Hepatocyte (in vitro differentiated cells): ENCODE data around the gene ST6GAL1. TPM values are rescaled to one million over a fixed set of nuclear protein-coding genes. Genes with fewer than 3 reads are reported as not detected.

Source experiments
- DNase-seq: peaks from one replicate; pipeline ENCODE4 v3.0.0-alpha.2; 2016; ENCODE audit warnings: low spot score
- H2AFZ ChIP-seq: fragments of 200-600 bp; sonication (generic); 2 replicates; pipeline ENCODE4 v1.6.0; 2016; ENCODE audit warnings: antibody characterized with exemption, mild to moderate bottlenecking
- H3K27ac ChIP-seq: fragments of 200-600 bp; sonication (generic); 2 replicates; pipeline ENCODE4 v1.5.1; 2016; ENCODE audit warnings: mild to moderate bottlenecking
- H3K27me3 ChIP-seq: fragments of 200-600 bp; sonication (generic); 2 replicates; pipeline ENCODE4 v1.6.1; 2016
- H3K36me3 ChIP-seq: fragments of 200-600 bp; sonication (generic); replicated peaks from 2 replicates; pipeline ENCODE4 v1.5.1; 2016; ENCODE audit warnings: low read depth; ENCODE audit not compliant: insufficient read depth
- H3K4me1 ChIP-seq: fragments of 200-600 bp; sonication (generic); 2 replicates; pipeline ENCODE4 v1.5.1; 2016; ENCODE audit warnings: mild to moderate bottlenecking, moderate library complexity; ENCODE audit not compliant: insufficient read depth
- H3K4me2 ChIP-seq: fragments of 200-600 bp; sonication (generic); 2 replicates; pipeline ENCODE4 v1.6.0; 2016
- H3K4me3 ChIP-seq: fragments of 200-600 bp; sonication (generic); 2 replicates; pipeline ENCODE4 v1.5.1; 2016; ENCODE audit warnings: mild to moderate bottlenecking
- H3K79me2 ChIP-seq: fragments of 200-600 bp; sonication (generic); 2 replicates; pipeline ENCODE4 v1.6.0; 2017; ENCODE audit warnings: mild to moderate bottlenecking
- H3K9me2 ChIP-seq: fragments of 200-600 bp; sonication (generic); replicated peaks from 2 replicates; pipeline ENCODE4 v1.6.0; 2017; ENCODE audit warnings: mild to moderate bottlenecking; ENCODE audit not compliant: insufficient read depth
- H3K9me3 ChIP-seq: fragments of 200-600 bp; sonication (generic); 2 replicates; pipeline ENCODE4 v1.5.1; 2016; ENCODE audit warnings: low read depth, mild to moderate bottlenecking
- H4K20me1 ChIP-seq: fragments of 200-600 bp; sonication (generic); 2 replicates; pipeline ENCODE4 v1.6.0; 2016; ENCODE audit warnings: mild to moderate bottlenecking; ENCODE audit not compliant: insufficient read depth, poor library complexity, severe bottlenecking
- CTCF ChIP-seq: fragments of 200-600 bp; sonication (generic); IDR thresholded peaks from 2 replicates; pipeline ENCODE4 v1.5.1; 2016; ENCODE audit warnings: antibody characterized with exemption, mild to moderate bottlenecking; ENCODE audit not compliant: poor library complexity
- EZH2 ChIP-seq: fragments of 200-600 bp; sonication (generic); IDR thresholded peaks from 2 replicates; pipeline ENCODE4 v1.6.1; 2016; ENCODE audit warnings: antibody characterized with exemption, mild to moderate bottlenecking, borderline replicate concordance
- EZH2phosphoT487 ChIP-seq: fragments of 200-600 bp; sonication (generic); IDR thresholded peaks from one replicate; pipeline ENCODE4 v1.6.1; 2018; ENCODE audit warnings: antibody characterized with exemption, mild to moderate bottlenecking, low read depth, moderate library complexity; ENCODE audit not compliant: unreplicated experiment, severe bottlenecking
- WGBS: methylation state at CpG from one replicate; pipeline ENCODE4 v1.1.6; 2016; ENCODE audit warnings: low lambda C conversion rate; ENCODE audit errors: missing lambda C conversion rate; 5-methylcytosine and 5-hydroxymethylcytosine counted together
- polyA plus RNA-seq: library from polyadenylated mRNA; unstranded; fragments of >200 nt; fragmentation: Nextera tagmentation; extraction: Ambion mirVana; gene quantifications from 2 replicates; pipeline ENCODE4 v1.2.1, GENCODE V29; 2016
- total RNA-seq: library from RNA; depleted of rRNA; stranded (reverse); fragments of >200 nt; gene quantifications from 2 replicates; pipeline ENCODE4 v1.2.3, GENCODE V29; 2014

The ST6GAL1 gene
- total and polyA plus RNA-seq, 2 experiments from 2014 or later: 57.5 to 109 TPM

DNA sequence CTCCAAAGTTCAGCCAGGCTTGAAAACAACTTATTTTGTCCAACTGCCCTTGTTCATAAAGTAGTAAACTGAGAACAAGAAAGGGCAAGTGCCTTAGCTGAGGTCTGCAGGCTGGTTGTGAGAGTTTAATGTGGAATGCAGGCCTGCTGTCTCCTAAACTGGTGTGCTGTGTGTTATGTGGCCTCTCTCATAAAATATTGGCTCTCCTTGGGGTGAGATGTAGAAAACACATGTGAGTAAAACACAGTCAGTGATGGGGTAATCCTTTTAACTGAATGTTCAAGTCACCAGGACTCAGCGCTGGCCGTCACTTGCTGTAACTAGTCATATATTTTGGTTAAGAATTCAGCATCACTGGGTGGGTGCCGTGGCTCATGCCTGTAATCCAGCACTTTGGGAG, 7.1 kb upstream of the ST6GAL1 start:
- TF ChIP-seq EZH2 (no peak), CTCF (no peak), EZH2phosphoT487 (no peak)
- no peak for DNase-seq
- H3K4me1 ChIP-seq: no peaks in the 10 kb centered on the region
- H2AFZ ChIP-seq: no peak overlapping the region
- WGBS: 88% methylated on average over 3 of the region's 3 CpGs
- no peaks in the 10 kb centered on the region for H4K20me1 ChIP-seq
- no peaks in the 10 kb centered on the region for H3K27me3 ChIP-seq
- H3K79me2 ChIP-seq: no peaks in the 10 kb centered on the region
- H3K9me2 ChIP-seq: no peaks in the 10 kb centered on the region
- no peaks in the 10 kb centered on the region for H3K9me3 ChIP-seq
- no peak overlapping the region for H3K4me3 ChIP-seq
- H3K4me2 ChIP-seq: no peak overlapping the region
- no peaks in the 10 kb centered on the region for H3K36me3 ChIP-seq
- H3K27ac ChIP-seq: no peak overlapping the region

- H3K4me2 ChIP-seq: no peak overlapping the region
- 88% methylated on average over 1 of the region's 1 CpG for WGBS
- H4K20me1 ChIP-seq: no peaks in the 10 kb centered on the region
- no peaks in the 10 kb centered on the region for H3K9me2 ChIP-seq
- no peak overlapping the region for H2AFZ ChIP-seq
- no peaks in the 10 kb centered on the region for H3K36me3 ChIP-seq
- H3K27ac ChIP-seq: no peak overlapping the region
- DNase-seq: no peak
- TF ChIP-seq EZH2phosphoT487: no peak
- no peak for TF ChIP-seq EZH2
- no peak for TF ChIP-seq CTCF
- no peaks in the 10 kb centered on the region for H3K4me1 ChIP-seq
- no peaks in the 10 kb centered on the region for H3K9me3 ChIP-seq
- H3K4me3 ChIP-seq: no peak overlapping the region
- no peaks in the 10 kb centered on the region for H3K79me2 ChIP-seq
- peaks cover 4% of the 10 kb centered on the region for H3K27me3 ChIP-seq
Observed at GRCh38 chr3:186925826-186926225, 4.5 kb upstream of the ST6GAL1 start.

DNA sequence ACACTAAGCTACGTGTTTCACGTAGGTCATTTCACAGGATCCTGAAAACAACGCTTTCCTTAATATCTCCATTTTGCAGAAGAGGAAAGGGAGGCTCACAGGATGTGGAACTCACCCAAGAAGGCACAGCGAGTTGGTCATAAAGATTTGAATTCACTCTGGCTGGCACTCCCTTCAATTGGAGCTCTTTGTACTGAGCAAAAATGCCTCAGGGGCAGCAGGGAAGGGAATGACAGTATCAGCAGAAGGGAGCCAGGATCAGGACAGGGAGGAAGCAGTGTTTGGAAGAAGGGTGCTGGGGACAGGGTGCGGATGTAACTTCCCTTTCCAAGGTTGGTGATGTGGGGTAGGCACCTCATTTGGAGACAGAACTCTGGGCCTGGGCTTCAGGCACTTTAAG, 1.1 kb upstream of the ST6GAL1 start:
- DNase-seq: no peak
- TF ChIP-seq EZH2 (no peak), CTCF (no peak), EZH2phosphoT487 (no peak)
- peaks cover 13% of the 10 kb centered on the region for H3K79me2 ChIP-seq
- 93% methylated on average over 5 of the region's 5 CpGs for WGBS
- peaks cover 11% of the 10 kb centered on the region for H3K4me1 ChIP-seq
- H3K27ac ChIP-seq: no peak overlapping the region
- H3K4me2 ChIP-seq: no peak overlapping the region
- no peaks in the 10 kb centered on the region for H3K36me3 ChIP-seq
- no peak overlapping the region for H2AFZ ChIP-seq
- no peak overlapping the region for H3K4me3 ChIP-seq
- H3K9me3 ChIP-seq: no peaks in the 10 kb centered on the region
- H4K20me1 ChIP-seq: no peaks in the 10 kb centered on the region
- H3K27me3 ChIP-seq: peaks cover 4% of the 10 kb centered on the region
- H3K9me2 ChIP-seq: no peaks in the 10 kb centered on the region

- peak overlapping the region; percentile 99 for H3K4me2 ChIP-seq
- TF ChIP-seq CTCF (no peak), EZH2 (no peak), EZH2phosphoT487 (no peak)
- DNase-seq: no peak
- peaks cover 4% of the 10 kb centered on the region for H3K27me3 ChIP-seq
- H3K9me2 ChIP-seq: no peaks in the 10 kb centered on the region
- no peaks in the 10 kb centered on the region for H3K9me3 ChIP-seq
- no peak overlapping the region for H3K27ac ChIP-seq
- peak overlapping the region; percentile 99 for H2AFZ ChIP-seq
- peaks cover 16% of the 10 kb centered on the region for H3K79me2 ChIP-seq
- H4K20me1 ChIP-seq: no peaks in the 10 kb centered on the region
- WGBS: 71% methylated on average over 12 of the region's 12 CpGs
- peaks cover 11% of the 10 kb centered on the region for H3K4me1 ChIP-seq
- peak overlapping the region; percentile 100 for H3K4me3 ChIP-seq
- no peaks in the 10 kb centered on the region for H3K36me3 ChIP-seq
Observed at GRCh38 chr3:186929685-186930084, 641 bp upstream of the ST6GAL1 start.
